GM12891 (cell line): ENCODE measurements around the gene ZNF536.

Experiments used
- PAX5 ChIP-seq: IDR thresholded peaks from 2 replicates; pipeline ENCODE4 v1.6.1; 2011; ENCODE audit warnings: low read length, moderate library complexity, mild to moderate bottlenecking; ENCODE audit not compliant: insufficient read depth, severe bottlenecking
- POLR2A ChIP-seq: IDR thresholded peaks from 2 replicates; pipeline ENCODE4 v1.6.1; 2011; ENCODE audit warnings: low read depth, low read length, control low read depth
- POLR2AphosphoS5 ChIP-seq: IDR thresholded peaks from 2 replicates; pipeline ENCODE4 v1.6.1; 2011; ENCODE audit warnings: low read depth, low read length, control low read depth
- POU2F2 ChIP-seq: IDR thresholded peaks from 2 replicates; pipeline ENCODE4 v1.6.1; 2011; ENCODE audit warnings: low read depth, mild to moderate bottlenecking, control low read depth, low read length, moderate library complexity
- SPI1 ChIP-seq: IDR thresholded peaks from 2 replicates; pipeline ENCODE4 v1.6.1; 2011; ENCODE audit warnings: low read depth, low read length, control low read depth
- TAF1 ChIP-seq: IDR thresholded peaks from 2 replicates; pipeline ENCODE4 v1.6.1; 2011; ENCODE audit warnings: low read depth, low read length, control low read depth

DNA sequence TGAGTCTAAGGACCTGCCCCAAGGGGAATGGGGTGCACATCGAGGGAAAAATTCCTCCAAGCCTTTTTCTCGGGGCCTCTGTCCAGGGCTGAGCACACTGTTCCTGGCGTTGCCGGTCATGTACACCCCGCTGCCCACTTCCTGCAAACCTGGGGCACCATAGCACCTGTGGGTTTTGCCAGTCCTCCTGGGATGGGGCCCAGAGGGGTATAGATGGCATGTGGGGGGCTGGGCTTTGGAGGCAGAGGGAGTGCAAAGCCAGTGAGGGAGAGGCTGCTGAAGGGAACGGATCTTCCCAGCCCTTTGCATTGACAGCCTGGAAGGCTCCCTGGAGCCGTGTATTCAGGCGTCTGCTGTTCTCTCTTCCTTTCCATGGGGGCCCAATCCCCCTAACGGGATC is 187.3 kb downstream of the ZNF536 start:
- TF ChIP-seq POLR2A (no peak), TAF1 (no peak), POLR2AphosphoS5 (no peak), PAX5 (no peak), SPI1 (no peak), POU2F2 (no peak)
